Thoracic aorta (tissue), 2 donors: Measurements from ENCODE around the gene TFIP11. TPM values are rescaled to one million over a fixed set of nuclear protein-coding genes. Genes with fewer than 3 reads are reported as not detected.

ENCODE experiments used
- ATAC-seq: fragments of 150-250 bp; one replicate; pipeline ENCODE4 v1.8.0; 2017; ENCODE audit warnings: low read depth; ENCODE audit not compliant: insufficient number of reproducible peaks, low FRiP score
- DNase-seq: peaks from one replicate; pipeline ENCODE4 v3.0.0-alpha.2; 2020; ENCODE audit warnings: low spot score
- H3K27ac ChIP-seq, 2 donors: fragments of 200-600 bp; sonication (generic); 1 replicate in 1 of 2; 2 replicates in 1 of 2; pipeline ENCODE4 v1.5.1; 2016; ENCODE audit warnings: mild to moderate bottlenecking in 2 of 2, moderate library complexity in 2 of 2
- H3K27me3 ChIP-seq: fragments of 200-600 bp; sonication (generic); replicated peaks from 2 replicates; pipeline ENCODE4 v1.6.0; 2016; ENCODE audit warnings: mild to moderate bottlenecking; ENCODE audit not compliant: insufficient read depth
- H3K36me3 ChIP-seq: fragments of 200-600 bp; sonication (generic); one replicate; pipeline ENCODE4 v1.5.1; 2016
- H3K4me1 ChIP-seq, 2 donors: fragments of 200-600 bp; sonication (generic); 1 replicate in 1 of 2; 2 replicates in 1 of 2; pipeline versions ENCODE4 v1.5.1 to v1.6.0; 2016; ENCODE audit warnings: low read depth in 2 of 2, mild to moderate bottlenecking in 1 of 2; ENCODE audit not compliant: control insufficient read depth in 1 of 2
- H3K4me3 ChIP-seq: fragments of 200-600 bp; sonication (generic); 2 replicates; pipeline ENCODE4 v1.5.1; 2016; ENCODE audit warnings: mild to moderate bottlenecking
- H3K9me3 ChIP-seq: fragments of 200-600 bp; sonication (generic); 2 replicates; pipeline ENCODE4 v1.5.1; 2016
- total RNA-seq, 2 donors: library from RNA; depleted of rRNA; stranded (reverse); fragments of >200 nt; gene quantifications; one replicate each; pipeline versions ENCODE4 v1.1.0 to v1.2.3, GENCODE V29; 2016
- TF ChIP-seq, protein P1 (sequence below): fragments of 200-600 bp; sonication (generic); IDR thresholded peaks from one replicate; pipeline ENCODE4 v1.5.1; 2019; ENCODE audit warnings: antibody characterized with exemption

Gene TFIP11
- total RNA-seq, 2 donors from 2014 or later = 21.7 to 60.6 TPM

DNA sequence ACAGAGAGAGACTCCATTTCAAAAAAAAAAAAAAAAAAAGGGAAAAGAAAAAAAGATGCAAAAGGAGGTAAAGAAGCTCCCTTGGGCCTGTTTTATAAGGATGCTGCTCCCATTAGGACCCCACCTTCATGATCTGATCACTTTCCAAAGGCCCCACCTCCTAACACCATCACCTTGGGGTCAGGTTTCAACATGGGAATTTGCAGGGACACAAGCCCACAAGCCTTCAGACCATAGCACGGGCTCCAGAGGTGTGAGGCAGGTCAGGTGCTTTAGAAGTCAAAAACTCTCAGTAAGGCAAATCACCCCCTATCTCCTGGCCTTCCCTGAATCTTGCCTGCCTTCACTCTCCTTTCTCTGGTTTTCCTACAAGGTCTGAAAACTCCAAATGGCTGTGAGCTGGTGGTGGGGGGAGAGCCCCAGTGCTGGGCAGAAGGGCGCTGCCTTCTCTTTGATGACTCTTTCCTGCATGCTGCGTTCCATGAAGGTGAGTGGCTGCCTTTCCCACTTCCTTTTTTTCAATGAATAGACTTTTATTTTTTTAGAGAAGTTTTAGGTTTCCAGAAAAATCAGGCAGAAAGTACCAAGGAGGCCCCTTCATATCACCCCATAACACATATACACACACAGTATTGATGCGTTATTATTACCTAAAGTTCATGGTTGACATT lies 70.1 kb downstream of the TFIP11 start:
- Histone ChIP-seq H3K4me1 (no peaks in the 10 kb centered on the region), H3K4me3 (no peak overlapping the region), H3K36me3 (no peaks in the 10 kb centered on the region), H3K27ac (no peak overlapping the region), H3K9me3 (no peaks in the 10 kb centered on the region), H3K27me3 (no peaks in the 10 kb centered on the region)
- TF ChIP-seq, protein P1, sequence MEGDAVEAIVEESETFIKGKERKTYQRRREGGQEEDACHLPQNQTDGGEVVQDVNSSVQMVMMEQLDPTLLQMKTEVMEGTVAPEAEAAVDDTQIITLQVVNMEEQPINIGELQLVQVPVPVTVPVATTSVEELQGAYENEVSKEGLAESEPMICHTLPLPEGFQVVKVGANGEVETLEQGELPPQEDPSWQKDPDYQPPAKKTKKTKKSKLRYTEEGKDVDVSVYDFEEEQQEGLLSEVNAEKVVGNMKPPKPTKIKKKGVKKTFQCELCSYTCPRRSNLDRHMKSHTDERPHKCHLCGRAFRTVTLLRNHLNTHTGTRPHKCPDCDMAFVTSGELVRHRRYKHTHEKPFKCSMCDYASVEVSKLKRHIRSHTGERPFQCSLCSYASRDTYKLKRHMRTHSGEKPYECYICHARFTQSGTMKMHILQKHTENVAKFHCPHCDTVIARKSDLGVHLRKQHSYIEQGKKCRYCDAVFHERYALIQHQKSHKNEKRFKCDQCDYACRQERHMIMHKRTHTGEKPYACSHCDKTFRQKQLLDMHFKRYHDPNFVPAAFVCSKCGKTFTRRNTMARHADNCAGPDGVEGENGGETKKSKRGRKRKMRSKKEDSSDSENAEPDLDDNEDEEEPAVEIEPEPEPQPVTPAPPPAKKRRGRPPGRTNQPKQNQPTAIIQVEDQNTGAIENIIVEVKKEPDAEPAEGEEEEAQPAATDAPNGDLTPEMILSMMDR = no peak
- no peak for ATAC-seq
- no peak for DNase-seq

Other genes with a start within 250 kb of the TFIP11 start
- gene ASPHD2, start 83.2 kb downstream of the TFIP11 start, total RNA-seq = 1 to 10 TPM; 1.6 to 2.6 TPM
- gene HPS4, start 28.7 kb downstream of the TFIP11 start, total RNA-seq = 10 to 100 TPM; 26.5 to 27.8 TPM
- 10 to 100 TPM in 1 of 2 donors, 1 to 10 TPM in 1; 8.3 to 31.3 TPM for gene SRRD, start 28.6 kb downstream of the TFIP11 start, total RNA-seq
- gene TPST2, start 77.7 kb upstream of the TFIP11 start, total RNA-seq = 10 to 100 TPM; 37.7 to 82.3 TPM
- 1 to 10 TPM in 1 of 2 donors, under 1 TPM in 1; 0.71 to 2.6 TPM for gene CRYBB1, start 105.6 kb upstream of the TFIP11 start, total RNA-seq
- gene CRYBA4, start 109.5 kb upstream of the TFIP11 start, total RNA-seq = not detected
- gene MIAT, start 145.1 kb upstream of the TFIP11 start, total RNA-seq = 1 to 10 TPM in 1 of 2 donors, under 1 TPM in 1; 0.81 to 3.6 TPM